GM12872 (cell line): Measurements from ENCODE around the gene ZNF598.
A peak's percentile ranks its signal among the peaks of the same experiment; 100 is the strongest.

Experiments used
- CTCF ChIP-seq: IDR thresholded peaks from 3 replicates; pipeline ENCODE4 v1.5.1; 2011; ENCODE audit warnings: low read depth, mild to moderate bottlenecking, low read length, moderate library complexity; ENCODE audit not compliant: insufficient read depth

Gene ZNF598

DNA sequence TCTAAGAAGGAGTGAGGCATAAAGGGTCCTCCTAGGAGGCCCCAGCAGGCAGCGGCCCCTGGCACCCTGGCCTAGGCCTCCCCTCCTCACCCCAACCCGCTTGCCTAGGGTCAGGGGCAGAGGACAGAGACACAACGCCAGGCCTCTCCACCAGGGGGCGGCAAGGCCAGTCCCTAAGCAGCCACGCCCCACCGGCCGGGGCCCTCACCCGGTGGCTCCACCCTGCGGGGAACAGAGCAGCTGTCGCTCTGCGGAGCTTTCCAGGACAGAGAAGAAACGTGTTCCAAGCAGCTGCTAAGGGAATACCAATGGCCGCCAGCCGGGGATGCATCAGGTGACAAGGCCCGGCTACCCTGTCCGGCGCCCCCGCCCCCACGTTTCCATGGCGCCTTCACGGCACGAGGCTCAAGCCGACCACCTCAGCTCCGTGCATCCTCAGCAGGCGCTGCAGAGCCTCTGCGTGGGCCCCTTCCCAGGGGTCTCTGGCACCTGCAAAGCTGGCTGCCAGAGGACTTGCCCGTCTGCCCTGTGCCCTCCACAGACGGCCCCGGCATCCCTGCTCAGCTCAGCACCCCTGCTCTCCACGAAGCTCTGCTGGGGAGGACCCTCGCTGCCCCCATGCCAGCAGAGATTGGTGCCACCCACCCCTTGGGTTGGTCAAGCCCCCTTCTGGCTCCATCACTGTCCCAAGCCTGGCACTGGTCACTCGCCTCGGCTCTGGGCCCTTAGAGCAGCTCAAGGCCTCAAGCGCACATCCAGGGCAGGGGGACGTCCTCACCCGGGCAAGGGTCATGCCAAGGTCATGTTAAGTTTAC is 5.6 kb downstream of the ZNF598 start:
- TF ChIP-seq CTCF, result peak; percentile 98

DNA sequence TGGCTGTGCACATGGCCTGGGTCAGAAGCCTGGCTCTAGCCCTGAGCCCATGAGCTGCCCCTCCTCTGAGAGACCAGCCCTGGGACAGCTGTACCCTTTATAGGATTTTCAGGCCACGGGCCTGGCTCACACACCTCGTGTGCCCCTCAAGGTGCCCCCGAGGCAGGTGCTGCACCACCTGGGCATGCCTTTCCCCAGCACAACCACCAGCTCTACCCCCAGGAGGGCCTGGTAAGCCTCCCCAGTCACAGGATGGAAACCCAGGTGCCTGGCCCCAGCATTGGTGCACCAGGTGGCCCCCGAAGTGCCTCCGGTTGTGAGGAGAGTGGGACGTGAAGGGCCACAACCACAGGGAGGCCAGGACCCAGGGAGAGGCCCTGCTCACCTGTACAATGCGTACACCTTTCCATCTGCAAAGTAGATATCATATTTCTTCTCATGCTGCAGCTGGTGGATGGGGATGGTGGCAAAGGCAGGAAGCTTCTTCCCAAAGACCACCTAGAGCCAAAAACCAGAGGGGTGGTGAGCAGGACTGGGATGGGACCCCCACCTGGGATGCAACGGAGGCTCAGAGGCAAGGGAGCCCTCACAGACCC is 6.3 kb downstream of the ZNF598 start:
- TF ChIP-seq CTCF, result no peak

- no peak for TF ChIP-seq CTCF
Observed at GRCh38 chr16:2002406-2003230, 7.0 kb downstream of the ZNF598 start.

- TF ChIP-seq CTCF, result no peak
Observed at GRCh38 chr16:2001456-2002355, 7.9 kb downstream of the ZNF598 start.

GRCh38 chr16:2001035-2001434 is 8.6 kb downstream of the ZNF598 start:
- TF ChIP-seq CTCF, result no peak

GRCh38 chr16:1999866-2000514 is 9.6 kb downstream of the ZNF598 start:
- TF ChIP-seq CTCF, result no peak
